Keratinocyte (primary cell): ENCODE measurements around the gene IGHMBP2.

Source experiments
- EZH2 ChIP-seq: IDR thresholded peaks from one replicate; pipeline ENCODE4 v1.6.1; 2012; ENCODE audit warnings: inconsistent platforms, mild to moderate bottlenecking, low read length, moderate library complexity
- TF ChIP-seq, protein P1 (sequence below), 3 experiments: IDR thresholded peaks in 1 of 3; conservative IDR thresholded peaks in 1 of 3; optimal IDR thresholded peaks in 1 of 3; 2 replicates in 2 of 3; 3 replicates in 1 of 3; pipeline versions ENCODE3 to v1.5.1; 2011; ENCODE audit warnings: low read length in 3 of 3, mild to moderate bottlenecking in 3 of 3, moderate library complexity in 2 of 3, control low read depth in 1 of 3, inconsistent platforms in 1 of 3; ENCODE audit not compliant: insufficient read depth in 2 of 3; ENCODE audit errors: extremely low read depth in 1 of 3

- TF ChIP-seq, protein P1, sequence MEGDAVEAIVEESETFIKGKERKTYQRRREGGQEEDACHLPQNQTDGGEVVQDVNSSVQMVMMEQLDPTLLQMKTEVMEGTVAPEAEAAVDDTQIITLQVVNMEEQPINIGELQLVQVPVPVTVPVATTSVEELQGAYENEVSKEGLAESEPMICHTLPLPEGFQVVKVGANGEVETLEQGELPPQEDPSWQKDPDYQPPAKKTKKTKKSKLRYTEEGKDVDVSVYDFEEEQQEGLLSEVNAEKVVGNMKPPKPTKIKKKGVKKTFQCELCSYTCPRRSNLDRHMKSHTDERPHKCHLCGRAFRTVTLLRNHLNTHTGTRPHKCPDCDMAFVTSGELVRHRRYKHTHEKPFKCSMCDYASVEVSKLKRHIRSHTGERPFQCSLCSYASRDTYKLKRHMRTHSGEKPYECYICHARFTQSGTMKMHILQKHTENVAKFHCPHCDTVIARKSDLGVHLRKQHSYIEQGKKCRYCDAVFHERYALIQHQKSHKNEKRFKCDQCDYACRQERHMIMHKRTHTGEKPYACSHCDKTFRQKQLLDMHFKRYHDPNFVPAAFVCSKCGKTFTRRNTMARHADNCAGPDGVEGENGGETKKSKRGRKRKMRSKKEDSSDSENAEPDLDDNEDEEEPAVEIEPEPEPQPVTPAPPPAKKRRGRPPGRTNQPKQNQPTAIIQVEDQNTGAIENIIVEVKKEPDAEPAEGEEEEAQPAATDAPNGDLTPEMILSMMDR (optimal IDR thresholded peaks at IDR 0.05 in 1 of 3, IDR thresholded peaks at IDR 0.05 in 1 of 3, conservative IDR thresholded peaks at IDR 0.05 in 1 of 3; ENCODE audit: extremely low read depth in 1 of 3, insufficient read depth in 2 of 3, low read length in 3 of 3) = peak; percentile 53 to 64 (median 63)
- no peak for TF ChIP-seq EZH2
These were observed 13.7 kb upstream of the IGHMBP2 start for GRCh38 chr11:68889948-68890446.
